ENCODE data around the gene BRICD5. TPM values are rescaled to one million over a fixed set of nuclear protein-coding genes. Genes with fewer than 3 reads are reported as not detected.
"Not testable (repeated sequence)": the region's sequence is repeated elsewhere in the genome, so short reads cannot be mapped to it uniquely, and the experiment has no call there.

BRICD5 gene
- total RNA-seq, 1 donor from 2014 or later: 4.4 TPM

DNA sequence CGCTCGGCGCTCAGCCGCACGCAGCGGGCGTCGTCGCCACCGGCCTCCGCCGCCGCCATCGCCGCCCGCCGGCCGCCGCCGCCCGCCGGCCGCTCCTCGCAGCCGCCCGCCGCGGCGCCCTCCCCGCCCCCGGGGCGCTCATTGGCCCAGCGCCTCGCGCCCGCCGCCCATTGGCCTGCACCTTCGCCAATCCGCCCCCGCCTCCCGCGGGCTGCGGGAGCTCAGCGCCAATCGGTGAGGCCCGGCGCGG lies 4.0 kb upstream of the BRICD5 start, which contains the start of gene PGP:
TSS of gene PGP (minus strand) at position 122 of the 250 bp plus-strand sequence. CDS start at position 59, 63 bp downstream.
- DNase-seq: no peak

- peak; percentile 37 for DNase-seq
Measured at GRCh38 chr16:2213817-2214718, 3.4 kb upstream of the BRICD5 start.

DNA sequence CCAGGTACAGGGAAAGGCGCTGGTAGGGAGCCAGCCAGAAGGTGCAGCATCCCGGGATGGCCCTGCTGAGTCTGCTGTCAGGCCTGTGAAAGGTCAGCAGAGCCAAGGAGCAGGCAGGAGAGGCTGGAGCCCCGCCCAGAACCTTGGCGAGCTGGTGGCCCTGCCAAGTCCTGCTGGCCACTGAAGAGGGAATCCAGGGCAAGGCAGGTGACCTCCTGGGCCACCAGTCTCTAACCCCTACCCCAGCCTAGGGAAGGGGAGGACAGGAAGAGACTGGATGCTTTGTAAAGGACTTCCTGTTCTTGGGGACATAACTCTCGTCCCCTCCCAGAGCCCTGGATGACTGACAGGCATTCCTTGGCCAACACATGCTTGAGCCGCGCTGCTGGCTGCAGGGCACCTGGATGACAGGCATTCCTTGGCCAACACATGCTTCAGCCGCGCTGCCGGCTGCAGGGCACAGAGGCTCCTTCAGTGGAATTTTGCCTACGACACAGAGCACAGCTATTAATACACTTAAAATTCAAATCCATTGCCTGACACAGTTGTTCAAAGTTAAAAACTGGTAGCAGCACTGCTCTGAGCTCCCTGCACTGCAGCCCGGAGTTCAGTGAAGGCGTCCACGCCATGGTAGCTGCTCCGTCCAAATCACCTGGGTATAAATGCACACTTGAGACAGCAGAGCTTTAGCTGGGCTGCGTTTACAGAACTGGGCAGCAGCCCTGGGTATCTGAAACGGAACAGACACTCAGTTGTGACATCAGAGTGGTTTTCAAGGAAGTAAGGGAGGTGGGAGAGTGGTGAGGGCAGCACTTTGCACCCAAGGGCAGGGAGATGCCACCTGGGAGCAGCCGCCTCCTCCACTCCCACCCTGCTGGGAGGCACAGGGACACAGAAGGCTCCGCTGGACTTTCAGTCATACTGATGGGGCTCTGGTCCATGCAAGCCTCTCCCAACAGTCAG lies 2.0 kb upstream of the BRICD5 start:
- DNase-seq: no peak

DNA sequence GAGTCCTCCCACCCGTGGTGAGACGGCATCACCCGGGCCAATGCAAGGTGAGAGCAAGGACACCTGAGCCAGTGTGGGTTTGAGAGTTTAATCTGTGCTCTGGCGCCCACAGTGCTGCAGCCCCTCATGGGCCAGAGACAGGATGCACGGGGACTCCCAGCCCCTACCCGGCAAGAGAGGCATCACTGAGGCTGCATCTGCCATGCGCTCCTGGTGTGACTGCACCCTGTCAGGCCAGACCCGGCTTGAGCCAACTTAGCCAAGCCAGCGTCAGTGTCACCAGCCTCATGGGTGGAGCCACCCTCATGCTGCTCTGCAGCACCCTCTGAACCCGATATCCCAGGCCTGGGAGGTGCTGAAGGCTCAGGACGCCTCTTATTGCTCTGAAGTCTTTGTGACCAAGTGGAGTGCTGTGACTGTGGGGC lies 1.3 kb upstream of the BRICD5 start:
- DNase-seq: no peak

GRCh38 chr16:2210009-2210332 lies 692 bp downstream of the BRICD5 start:
- DNase-seq: no peak

DNA sequence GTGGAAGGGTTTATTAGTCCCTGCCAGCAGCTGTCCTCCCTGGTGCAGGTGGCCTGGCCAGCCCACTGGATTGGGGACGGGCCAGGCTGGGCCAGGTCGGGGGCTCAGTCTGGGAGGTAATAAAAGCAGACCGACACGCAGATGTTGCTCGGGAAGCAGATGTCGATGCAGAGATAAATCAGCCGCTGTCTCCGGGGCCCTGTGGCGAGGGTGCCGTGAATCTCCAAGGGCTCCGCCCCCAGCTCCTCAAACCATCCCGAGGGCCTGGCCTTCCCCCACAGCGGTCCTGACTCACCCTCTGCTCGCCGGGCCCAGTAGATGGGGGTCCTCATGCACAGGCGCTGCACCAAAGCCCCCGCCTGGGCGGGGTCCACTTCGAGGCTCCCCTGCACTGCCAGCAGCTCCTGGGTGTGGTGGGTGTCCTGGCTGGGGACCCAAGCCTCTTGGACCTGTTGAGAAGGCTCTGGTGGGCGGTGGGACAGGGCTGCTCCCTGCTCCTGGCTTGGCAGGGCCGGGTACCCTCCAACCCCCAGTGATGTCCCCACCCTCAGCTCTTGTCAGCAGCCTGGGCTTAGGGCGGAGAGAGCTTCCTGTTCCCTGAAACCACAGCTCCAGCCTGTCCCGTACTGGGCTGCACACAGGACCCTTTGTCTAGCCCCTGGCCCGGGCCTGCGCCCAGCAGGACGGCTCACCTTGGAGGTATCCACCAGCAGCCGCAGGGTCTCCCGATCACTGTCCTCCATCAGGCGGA lies 1.2 kb downstream of the BRICD5 start:
- no peak for DNase-seq

DNA sequence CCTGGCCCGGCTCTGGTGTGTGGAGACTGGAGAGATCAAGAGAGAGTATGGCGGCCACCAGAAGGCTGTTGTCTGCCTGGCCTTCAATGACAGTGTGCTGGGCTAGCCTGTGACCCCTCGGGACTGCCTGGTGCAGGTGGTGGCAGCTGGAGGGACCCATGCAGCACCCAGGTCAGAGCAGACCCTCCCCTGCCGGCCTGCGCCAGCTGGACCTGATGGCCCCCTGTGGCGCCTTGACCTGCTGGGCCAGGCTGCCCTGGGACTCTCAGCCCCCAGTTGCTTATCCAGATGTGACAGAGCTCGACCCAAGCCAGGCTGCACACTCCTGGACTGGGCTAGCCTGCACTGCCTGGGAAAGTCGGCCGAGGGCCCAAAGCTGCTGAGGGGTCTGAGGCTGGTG lies 1.9 kb downstream of the BRICD5 start:
- no peak for DNase-seq

DNA sequence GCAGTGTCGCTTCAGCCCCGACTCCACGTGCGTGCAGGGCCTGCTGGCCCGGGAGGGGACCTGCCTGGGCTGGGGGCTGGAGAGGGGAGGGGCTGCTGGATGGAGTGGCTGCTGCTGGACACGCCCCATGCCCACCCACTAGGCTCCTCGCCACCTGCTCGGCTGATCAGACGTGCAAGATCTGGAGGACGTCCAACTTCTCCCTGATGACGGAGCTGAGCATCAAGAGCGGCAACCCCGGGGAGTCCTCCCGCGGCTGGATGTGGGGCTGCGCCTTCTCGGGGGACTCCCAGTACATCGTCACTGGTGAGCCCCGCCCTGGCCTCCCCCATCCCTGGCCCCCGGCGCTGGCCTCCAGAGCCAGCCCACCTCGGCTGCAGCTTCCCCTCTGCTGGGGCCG lies 2.4 kb downstream of the BRICD5 start:
- DNase-seq: no peak

- DNase-seq: no peak
Measured at GRCh38 chr16:2207872-2208271, 2.8 kb downstream of the BRICD5 start.

DNA sequence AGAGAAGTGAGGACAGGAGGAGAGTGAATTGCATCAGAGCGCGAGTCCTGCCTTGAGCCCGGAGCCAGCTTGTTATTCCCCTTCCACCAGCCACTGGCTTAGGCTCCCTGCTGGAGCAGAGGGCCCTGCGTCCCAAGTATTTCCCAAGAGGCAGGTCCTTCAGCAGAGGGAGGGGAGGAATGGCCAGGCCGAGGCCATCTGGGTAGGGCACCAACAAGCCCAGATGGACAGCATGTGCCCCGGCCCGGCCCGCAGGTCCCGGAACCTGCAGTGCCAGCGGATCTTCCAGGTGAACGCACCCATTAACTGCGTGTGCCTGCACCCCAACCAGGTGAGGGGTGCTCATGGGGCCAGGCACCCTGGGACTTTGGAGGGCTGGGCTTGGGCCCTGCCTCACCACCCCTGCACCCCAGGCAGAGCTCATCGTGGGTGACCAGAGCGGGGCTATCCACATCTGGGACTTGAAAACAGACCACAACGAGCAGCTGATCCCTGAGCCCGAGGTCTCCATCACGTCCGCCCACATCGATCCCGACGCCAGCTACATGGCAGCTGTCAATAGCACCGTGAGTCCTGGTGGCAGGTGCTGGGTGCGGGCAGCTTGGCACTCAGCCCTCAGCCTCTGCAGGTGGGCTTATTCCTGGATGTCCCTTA lies 3.8 kb downstream of the BRICD5 start:
- no peak for DNase-seq

GRCh38 chr16:2206420-2206779 lies 4.3 kb downstream of the BRICD5 start:
- DNase-seq: no peak

- DNase-seq: no peak
Measured at GRCh38 chr16:2205967-2206313, 4.7 kb downstream of the BRICD5 start.

GRCh38 chr16:2205104-2205966 lies 5.3 kb downstream of the BRICD5 start, which contains the start of gene MLST8:
TSS of gene MLST8 (plus strand) at chr16:2205454. CDS start at chr16:2206086, 632 bp downstream.
- DNase-seq: peak; percentile 90

GRCh38 chr16:2204416-2205103 lies 6.1 kb downstream of the BRICD5 start:
- DNase-seq: no peak

- DNase-seq: not testable (repeated sequence)
Measured at GRCh38 chr16:2203119-2203688, 7.5 kb downstream of the BRICD5 start.

DNA sequence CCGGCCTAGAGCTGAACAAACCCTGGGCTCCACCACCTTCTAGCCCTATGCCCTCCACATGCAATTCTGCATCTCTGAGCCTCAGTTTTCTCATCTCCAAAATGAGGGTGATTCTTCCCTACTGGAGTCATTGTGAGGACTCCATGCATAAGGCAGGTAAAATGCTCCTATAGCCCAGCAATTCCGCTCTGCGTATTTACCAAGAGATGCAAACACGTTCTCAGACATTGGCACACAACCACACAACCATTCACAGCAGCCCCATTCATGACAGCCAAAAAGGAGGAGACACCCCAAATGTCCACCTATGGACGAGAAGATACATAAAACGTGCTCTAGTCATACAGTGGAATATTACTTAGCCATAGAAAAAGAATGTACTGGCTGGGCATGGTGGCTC lies 10.3 kb downstream of the BRICD5 start:
- no peak for DNase-seq

- DNase-seq: no peak
Measured at GRCh38 chr16:2199621-2200139, 11.0 kb downstream of the BRICD5 start.

DNA sequence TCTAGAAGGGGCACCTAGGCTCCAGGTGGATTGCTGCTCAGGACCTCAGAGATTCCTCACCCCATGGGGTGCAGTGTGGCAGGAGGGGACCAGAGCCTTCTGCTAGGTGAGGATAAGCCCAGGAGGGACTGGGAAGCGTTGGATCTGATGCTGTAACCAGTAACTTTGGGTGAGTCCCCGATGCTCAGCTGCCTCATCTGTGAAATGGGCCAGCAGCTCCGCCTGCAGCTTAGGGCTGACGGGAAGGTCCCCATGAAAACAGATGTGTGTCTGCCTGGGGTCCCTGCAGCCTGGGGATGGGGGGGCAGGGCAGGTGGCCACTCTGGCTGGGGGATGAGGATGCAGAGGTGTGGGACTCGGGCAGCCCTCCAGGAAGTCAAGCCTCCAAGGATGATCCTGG lies 11.6 kb downstream of the BRICD5 start:
- DNase-seq: no peak

GRCh38 chr16:2198283-2198682 lies 12.4 kb downstream of the BRICD5 start:
- DNase-seq: no peak

GRCh38 chr16:2197765-2198164 lies 12.9 kb downstream of the BRICD5 start:
- DNase-seq: no peak

All from dermis blood vessel endothelial cell (primary cell).